ENCODE measurements around the gene NOS2.

DNA sequence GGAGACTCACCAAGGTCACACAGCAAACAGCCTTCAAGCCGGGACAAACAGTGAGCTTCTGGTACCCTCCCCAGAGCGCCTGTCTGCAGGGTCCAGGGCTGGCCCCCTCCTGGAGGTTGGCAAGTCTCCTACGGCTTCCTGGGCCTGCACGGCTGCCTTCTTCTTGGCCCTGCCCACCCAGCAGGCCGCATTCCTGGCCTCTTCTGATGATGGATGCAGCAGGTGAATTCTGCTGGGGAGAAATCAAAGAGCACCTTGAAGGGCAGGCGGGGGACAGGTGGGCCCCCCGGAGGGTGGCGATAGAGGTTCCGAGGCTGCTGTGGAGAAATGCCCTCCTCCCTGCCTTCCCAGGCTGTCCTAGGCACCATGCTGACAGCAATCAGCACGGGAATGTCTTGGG, 3.8 kb upstream of the NOS2 start:
- TF ChIP-seq POLR2AphosphoS5 (IDR thresholded peaks at IDR 0.05; ENCODE audit: low read depth, low read length) (no peak), SIN3A (IDR thresholded peaks at IDR 0.05; ENCODE audit: borderline replicate concordance, insufficient read depth, low read length) (no peak), REST (IDR thresholded peaks at IDR 0.05; ENCODE audit: insufficient read depth in 1 of 2, low read depth in 2 of 2, low read length in 2 of 2) (no peak), TAF1 (IDR thresholded peaks at IDR 0.05; ENCODE audit: borderline replicate concordance, insufficient read depth, low read length) (no peak), FOXP2 (optimal IDR thresholded peaks at IDR 0.05; ENCODE audit: borderline replicate concordance, extremely low read depth, extremely low read length, insufficient read depth) (no peak)
